SHP77 (cell line): ENCODE results near the gene CCDC40.

Experiments used
- DNase-seq, 2 experiments: peaks; one replicate each; lab custom pipeline; 2025; lab: John Stamatoyannopoulos, UW

Gene CCDC40

GRCh38 chr17:80115159-80115558, 78.7 kb downstream of the CCDC40 start:
- DNase-seq: no peak

- no peak for DNase-seq
Observed at GRCh38 chr17:80116276-80116920, 80.0 kb downstream of the CCDC40 start.

GRCh38 chr17:80116921-80117380, 80.5 kb downstream of the CCDC40 start:
- no peak for DNase-seq

- no peak for DNase-seq
Observed at GRCh38 chr17:80117491-80118401, 81.3 kb downstream of the CCDC40 start.

GRCh38 chr17:80118601-80119270, 82.3 kb downstream of the CCDC40 start:
- DNase-seq: no peak

- no peak for DNase-seq
Observed at GRCh38 chr17:80119271-80119791, 82.9 kb downstream of the CCDC40 start.

- no peak for DNase-seq
Observed at GRCh38 chr17:80119839-80120238, 83.4 kb downstream of the CCDC40 start.

- DNase-seq: no peak
Observed at GRCh38 chr17:80122026-80122575, 85.7 kb downstream of the CCDC40 start.

- no peak for DNase-seq
Observed at GRCh38 chr17:80122926-80123505, 86.6 kb downstream of the CCDC40 start.

- peak in 1 of 2 experiments; percentile 29 for DNase-seq
Observed at GRCh38 chr17:80123791-80124190, 87.3 kb downstream of the CCDC40 start.

GRCh38 chr17:80124351-80124981, 88.0 kb downstream of the CCDC40 start:
- DNase-seq: peak; percentile 82 to 85

GRCh38 chr17:80125656-80126448, 89.4 kb downstream of the CCDC40 start:
- no peak for DNase-seq

- no peak for DNase-seq
Observed at GRCh38 chr17:80126449-80126715, 89.9 kb downstream of the CCDC40 start.

GRCh38 chr17:80129006-80129565, 92.6 kb downstream of the CCDC40 start:
- no peak for DNase-seq

GRCh38 chr17:80130992-80131391, 94.5 kb downstream of the CCDC40 start:
- no peak for DNase-seq

GRCh38 chr17:80132906-80133625, 96.6 kb downstream of the CCDC40 start:
- DNase-seq: no peak

GRCh38 chr17:80133626-80133970, 97.2 kb downstream of the CCDC40 start:
- no peak for DNase-seq

- no peak for DNase-seq
Observed at GRCh38 chr17:80137131-80137530, 100.7 kb downstream of the CCDC40 start.

GRCh38 chr17:80138856-80139426, 102.5 kb downstream of the CCDC40 start:
- no peak for DNase-seq
